Eye (tissue), 1 donor: ENCODE results near the gene IGF1.

ENCODE experiments used
- DNase-seq: peaks from one replicate; pipeline ENCODE4 v3.0.0-alpha.2; 2015

The IGF1 gene

DNA sequence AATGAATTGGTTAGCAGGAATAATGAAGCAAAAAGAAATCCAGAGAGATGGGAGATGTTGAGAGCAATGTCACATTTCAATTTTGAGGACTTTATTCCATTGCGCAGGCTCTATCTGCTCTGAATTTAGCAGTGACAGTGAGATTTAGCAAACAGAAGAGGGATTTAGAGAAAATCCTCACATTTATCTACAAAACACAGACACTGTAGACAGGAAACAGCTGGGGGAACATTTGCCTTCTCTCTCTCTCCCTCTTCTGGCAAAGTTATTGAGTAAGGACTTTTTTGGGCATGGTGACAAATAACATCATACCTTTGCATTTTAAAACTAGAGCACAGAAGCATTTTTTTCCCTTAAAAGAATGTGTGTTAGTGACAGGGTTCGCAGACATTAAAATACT lies at the start of gene IGF1:
Gene IGF1 (minus strand): TSS at position 158 of the 400 bp plus-strand sequence. CDS start 182 bp downstream, outside the sequence.
- DNase-seq = peak; percentile 54

- DNase-seq = no peak
These were observed 47.7 kb upstream of the IGF1 start for GRCh38 chr12:102528111-102528510.

DNA sequence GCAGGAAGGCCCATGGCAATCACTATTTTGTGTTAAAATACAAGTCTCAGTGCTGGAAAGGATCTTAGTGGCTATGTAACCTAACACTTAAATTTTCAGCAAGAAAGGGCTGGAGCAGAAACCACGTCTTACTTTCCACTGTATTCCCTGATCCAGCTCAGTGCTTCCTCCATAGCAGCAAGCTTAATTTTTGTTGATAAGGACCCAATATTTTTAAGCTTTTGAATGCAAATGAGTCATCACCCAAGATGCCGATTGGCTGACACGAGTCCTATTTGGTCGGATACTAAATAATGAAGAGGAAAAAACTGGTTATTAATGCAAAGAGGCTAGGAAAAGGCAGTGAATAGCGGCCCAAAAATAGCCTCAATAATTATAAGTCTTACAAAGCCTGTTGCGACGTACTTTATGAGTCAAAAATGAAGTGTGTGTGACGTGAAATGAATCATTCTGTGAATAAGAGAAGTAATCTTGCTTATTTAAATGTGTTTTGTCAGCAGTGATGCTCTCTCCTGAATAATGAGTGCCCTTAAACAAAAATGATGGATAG lies 46.9 kb upstream of the IGF1 start:
- no peak for DNase-seq

DNA sequence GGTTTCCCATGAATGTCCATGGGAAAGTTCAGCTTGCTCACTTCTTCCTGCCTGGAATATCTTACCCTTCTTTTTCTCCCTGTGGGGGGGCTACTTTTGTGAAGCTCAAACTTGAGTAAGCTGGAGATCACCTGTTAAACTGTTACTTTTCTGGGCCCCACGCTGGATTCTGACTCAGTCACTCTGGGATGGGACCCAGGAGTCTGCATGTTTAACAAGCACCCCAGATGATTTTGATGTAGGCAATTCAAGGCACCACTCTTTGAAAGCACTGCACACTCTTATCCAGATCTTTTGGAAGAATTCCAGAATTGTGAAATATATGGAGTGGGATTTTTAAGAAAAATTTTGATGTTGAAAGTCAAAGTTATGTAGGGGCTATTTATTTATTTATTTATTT lies 46.3 kb upstream of the IGF1 start:
- no peak for DNase-seq

GRCh38 chr12:102522768-102523167 lies 42.4 kb upstream of the IGF1 start:
- DNase-seq = peak; percentile 30

DNA sequence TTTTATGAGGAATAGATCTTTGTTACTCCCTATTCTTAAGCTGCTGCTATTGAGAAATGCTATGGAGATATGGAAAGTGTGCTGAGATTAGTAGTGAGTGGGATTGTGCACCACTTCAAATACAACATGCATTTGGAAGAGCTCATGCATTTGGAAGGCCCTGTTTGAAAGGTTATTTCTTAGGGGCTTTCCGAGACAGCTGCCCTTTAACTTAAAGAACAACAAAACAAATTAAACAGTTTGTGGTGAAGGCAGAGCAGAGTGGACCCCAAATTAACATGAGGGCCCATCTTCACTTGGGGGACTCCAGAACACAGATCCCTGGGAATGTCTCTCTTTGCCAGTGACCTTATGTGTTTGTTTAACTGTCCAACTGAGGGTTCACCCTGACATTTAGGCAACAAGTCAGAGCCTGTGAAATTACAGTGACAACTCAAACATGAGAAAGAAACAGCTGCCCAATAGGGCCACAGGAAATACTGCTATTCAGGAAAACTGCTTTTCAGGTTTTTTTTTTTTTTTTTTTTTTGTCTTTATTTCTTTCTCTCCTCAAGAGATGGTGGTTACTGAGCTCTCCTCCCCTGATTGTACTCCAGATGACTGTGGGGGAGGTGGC lies 41.4 kb upstream of the IGF1 start:
- DNase-seq = no peak

GRCh38 chr12:102518871-102519270 lies 38.5 kb upstream of the IGF1 start:
- DNase-seq = no peak

GRCh38 chr12:102514696-102515095 lies 34.3 kb upstream of the IGF1 start:
- DNase-seq = no peak

DNA sequence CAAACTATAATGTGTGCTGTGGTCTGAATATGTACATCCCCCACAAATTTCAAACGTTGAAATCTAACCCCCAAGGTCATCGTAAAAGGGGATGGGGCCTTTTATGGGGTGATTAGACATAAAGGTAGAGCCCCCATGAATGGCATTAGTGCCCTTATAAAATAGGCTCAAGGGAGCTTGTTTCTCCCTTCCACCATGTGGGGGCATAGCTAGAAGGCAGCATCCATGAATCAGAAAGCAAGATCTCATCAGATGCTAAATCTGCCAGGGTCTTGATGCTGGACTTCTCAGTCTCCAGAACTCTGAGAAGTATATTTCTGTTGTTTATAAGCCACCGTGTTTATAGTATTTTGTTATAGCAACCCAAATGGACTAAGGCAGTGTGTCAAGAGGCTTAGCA lies 33.4 kb upstream of the IGF1 start:
- DNase-seq = no peak

DNA sequence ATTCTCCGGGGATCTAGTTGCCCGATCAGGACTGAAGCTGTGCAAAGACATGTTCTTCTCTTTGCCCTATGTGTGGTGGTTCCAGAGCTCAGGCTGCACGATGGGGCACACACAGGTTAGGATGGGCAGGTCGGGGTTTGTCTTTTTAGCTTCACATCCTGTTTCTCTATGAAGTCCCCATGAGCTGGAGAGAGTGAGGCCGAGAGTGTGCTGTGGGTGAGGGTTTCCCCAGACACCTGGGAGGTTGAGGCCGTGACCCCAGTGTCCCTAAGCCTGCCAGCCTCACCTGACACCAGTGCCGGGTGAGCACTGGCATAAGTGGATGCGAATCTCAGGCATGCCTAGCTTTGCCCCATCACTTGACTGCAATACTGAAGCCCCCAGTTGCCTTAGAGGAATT lies 32.9 kb upstream of the IGF1 start:
- no peak for DNase-seq

- no peak for DNase-seq
These were observed 32.2 kb upstream of the IGF1 start for GRCh38 chr12:102512523-102512922.

DNA sequence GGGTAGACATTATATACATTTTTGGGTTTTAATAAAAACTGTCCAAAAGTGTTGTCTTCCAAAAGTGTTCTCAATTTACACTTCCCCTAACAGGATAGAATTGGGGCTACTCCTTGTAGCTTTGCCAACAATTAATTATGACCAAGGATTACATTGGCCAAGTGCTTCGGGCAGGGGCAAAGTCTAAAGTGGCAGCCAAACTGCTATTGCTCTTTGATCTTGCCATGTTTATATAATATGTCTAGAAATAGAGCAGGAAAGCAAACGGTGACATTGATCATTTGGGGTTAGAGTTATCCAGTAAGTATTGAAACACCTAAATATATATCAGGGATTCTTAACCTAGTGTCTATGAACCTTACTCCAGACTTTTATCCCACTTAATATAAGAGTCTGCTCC lies 31.2 kb upstream of the IGF1 start:
- no peak for DNase-seq

DNA sequence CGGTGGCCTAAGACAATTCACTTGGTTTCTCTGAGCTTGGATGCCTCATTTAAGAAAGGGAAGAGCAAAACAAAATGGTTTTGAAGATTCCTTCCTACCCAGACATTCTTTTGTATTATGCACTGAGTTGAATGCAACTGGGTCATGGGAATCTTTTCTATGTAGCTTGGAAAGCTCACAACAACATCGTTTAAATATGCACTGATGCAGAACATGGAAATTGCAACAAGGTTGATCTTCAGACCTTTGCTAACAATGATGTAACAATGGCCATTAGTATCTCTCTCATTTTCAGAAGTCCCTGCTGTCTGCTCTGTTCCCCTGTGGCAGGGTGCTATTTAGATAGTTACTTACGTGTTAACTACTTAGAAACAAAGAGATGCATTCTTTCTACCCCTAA lies 30.1 kb upstream of the IGF1 start:
- peak; percentile 30 for DNase-seq

DNA sequence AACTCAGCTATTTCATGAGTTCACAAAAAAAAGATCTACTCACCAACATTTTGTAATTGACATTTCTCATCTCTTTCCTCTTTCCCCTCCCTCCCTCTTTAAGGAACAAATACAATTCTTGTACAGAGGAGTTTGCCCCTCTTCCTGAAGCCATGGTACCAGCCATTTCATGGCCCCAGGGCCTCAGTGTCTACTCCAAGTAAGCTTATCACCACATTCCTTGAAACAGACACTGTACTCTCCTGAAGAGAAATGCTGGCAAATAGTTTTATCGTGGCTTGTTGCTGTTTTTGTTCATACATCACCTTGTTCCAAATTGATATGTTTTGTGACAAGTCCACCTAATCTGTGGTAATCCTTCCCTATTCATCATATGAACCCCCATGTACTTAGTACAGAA lies 29.7 kb upstream of the IGF1 start:
- DNase-seq = no peak

- no peak for DNase-seq
These were observed 28.8 kb upstream of the IGF1 start for GRCh38 chr12:102509123-102509626.

DNA sequence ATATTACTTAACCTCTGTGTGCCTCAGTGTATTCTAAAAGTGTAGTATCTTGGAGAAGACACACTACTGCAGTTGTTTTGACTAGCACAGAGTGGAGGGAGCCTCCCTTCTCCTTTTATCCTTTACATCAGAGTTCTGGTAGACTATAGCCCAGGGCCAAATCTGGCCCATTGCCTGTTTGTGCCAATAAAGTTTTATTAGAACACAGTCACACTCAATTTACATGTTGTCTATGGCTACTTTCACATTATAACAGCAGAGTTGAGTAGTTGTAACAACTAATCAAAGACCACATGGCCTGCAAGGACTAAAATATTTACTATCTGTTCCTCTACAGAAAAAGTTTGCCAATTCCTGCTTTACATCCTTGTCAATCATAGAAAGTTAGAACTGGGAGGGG lies 27.7 kb upstream of the IGF1 start:
- DNase-seq = no peak

- DNase-seq = no peak
These were observed 26.9 kb upstream of the IGF1 start for GRCh38 chr12:102507301-102507700.

DNA sequence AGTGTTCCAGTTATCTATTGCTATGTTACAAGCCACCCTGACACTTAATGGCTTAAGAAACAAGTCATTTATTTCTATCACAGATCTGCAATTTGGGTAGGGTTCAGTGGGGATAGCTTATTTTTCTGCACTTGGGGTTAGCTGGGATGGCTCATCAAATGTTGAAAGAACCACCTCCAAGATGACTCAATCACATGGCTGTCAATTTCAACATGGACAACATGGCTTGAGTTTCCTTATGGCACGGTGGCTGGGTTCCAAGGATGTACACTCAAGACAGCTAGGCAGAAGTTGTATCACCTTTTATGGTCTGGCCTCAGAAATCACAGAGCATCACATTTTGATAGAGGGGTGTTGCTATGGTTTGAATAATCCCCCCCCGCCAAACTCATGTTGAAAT lies 24.5 kb upstream of the IGF1 start:
- DNase-seq = no peak

- DNase-seq = no peak
These were observed 23.9 kb upstream of the IGF1 start for GRCh38 chr12:102504280-102504679.

DNA sequence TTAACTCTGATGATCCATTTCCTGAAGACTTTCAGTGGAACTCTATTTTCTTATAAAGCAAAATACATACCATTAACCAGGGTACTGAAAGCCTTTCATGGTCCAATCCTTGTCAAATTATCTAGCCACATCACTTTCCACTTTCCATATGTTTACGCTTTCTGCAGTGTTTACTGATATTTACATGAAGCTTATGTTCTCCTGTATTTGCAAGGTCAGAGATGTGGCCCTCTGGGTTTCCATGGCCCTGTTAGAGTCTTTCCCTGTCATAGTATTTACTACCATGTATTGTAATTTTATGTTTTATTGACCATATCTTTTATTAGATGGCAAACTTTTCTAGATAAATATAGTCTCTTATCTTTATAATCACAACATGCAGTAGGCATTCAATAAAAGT lies 23.5 kb upstream of the IGF1 start:
- no peak for DNase-seq

GRCh38 chr12:102503056-102503681 lies 22.8 kb upstream of the IGF1 start:
- no peak for DNase-seq

DNA sequence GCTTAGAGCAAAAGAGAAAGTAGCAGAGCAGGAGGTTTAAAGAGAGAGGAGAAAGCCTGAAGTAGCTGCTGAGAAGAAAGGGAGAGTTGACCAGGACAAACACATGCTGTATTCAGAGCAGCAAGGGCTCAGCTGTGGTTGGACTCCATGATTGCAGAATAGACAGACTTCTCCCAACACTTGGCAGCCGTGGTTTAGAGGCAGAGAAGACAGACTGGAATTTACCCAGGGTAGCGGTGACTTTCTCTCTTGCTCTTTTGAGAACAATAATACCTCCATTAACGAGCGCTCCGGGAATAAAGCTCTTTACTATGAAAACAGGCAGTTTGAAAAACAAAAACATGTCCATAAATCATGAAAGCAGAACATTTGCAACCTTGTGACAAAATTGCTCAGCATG lies 21.4 kb upstream of the IGF1 start:
- no peak for DNase-seq

DNA sequence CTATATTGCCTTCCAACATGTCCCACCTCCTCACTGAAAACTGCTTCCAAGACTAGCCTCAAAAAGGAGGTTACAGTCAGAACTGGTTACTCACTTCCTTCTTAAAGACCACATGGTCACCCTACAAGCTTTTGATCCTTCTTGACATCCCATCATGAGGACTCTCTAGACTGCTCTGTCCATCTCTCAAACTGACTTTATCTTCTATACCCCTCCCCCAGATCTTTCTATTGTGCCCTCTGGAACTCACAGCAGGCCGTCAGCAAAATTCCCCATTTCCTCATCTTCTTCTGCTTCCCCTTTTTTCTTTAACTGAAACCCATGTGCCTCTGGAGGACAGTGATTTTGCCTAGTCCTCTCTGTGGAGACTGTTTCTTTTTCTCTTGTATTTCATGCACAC lies 18.1 kb upstream of the IGF1 start:
- no peak for DNase-seq

DNA sequence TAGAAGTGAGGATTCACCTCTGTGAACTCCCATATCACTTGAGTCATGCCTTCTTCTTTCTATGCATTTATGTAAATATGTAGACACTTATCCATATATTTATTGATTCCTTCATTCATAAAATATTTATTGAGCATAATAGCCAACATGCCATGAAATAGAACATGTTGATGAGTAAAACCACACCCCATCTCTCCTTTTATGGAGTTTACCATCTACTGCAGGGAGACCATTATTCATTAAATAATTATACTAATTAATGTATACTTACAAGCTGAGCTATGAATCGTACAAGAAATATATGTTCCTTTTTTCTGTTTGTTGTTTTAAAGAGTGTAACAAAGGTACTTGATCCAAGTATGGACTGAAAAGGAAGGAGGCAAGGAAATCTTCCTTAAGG lies 17.4 kb upstream of the IGF1 start:
- DNase-seq = no peak

DNA sequence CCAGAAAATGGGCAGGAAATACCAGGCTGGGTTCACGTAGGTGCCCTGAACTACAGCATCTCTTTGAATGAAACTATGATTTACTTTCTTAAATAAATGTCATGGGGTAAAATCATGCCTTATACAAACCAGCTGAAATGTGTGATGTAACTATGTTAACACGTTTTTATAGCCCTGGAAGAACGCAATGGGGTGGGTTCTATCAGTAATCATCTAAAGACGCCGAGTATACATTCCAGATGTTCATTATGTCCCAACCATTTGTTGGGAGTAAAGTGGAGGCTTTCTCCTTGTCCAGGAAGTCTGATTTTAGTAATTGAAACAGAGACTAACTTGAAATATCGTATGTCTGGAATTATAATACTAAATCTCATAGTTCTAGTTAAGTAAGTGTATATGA lies 16.2 kb upstream of the IGF1 start:
- DNase-seq = peak; percentile 18
